ENCODE results near the gene NUFIP1.
"Not testable (repeated sequence)": the region's sequence is repeated elsewhere in the genome, so short reads cannot be mapped to it uniquely, and the experiment has no call there.

The NUFIP1 gene

GRCh38 chr13:44989071-44989889 is at the start of gene NUFIP1, which contains the start of gene GPALPP1:
Gene NUFIP1, minus strand, starts transcription at chr13:44989471. Its CDS starts 35 bp downstream, at chr13:44989436.
Gene GPALPP1, plus strand, starts transcription at chr13:44989538. Its CDS starts 117 bp downstream, at chr13:44989655.
- Histone ChIP-seq H3K4me1 (ENCODE audit: control insufficient read depth, insufficient read depth, low read length) (peaks cover 12% of the 10 kb centered on the region), H3K27ac (ENCODE audit: low read depth, low read length) (peak within 1 kb of the TSS; percentile 63; the same call in 1 of the 2 replicates), H3K9me3 (ENCODE audit: control insufficient read depth, insufficient read depth, low read depth, low read length) (no peaks in the 10 kb centered on the region), H3K27me3 (ENCODE audit: control insufficient read depth, insufficient read depth, low read length) (no peaks in the 10 kb centered on the region), H3K36me3 (ENCODE audit: control insufficient read depth, insufficient read depth, low read length) (peaks cover 15% of the 10 kb centered on the region), H3K4me3 (ENCODE audit: low read depth, low read length) (peak within 1 kb of the TSS; percentile 95), H3K9ac (ENCODE audit: low read length) (peak within 1 kb of the TSS; percentile 94)

DNA sequence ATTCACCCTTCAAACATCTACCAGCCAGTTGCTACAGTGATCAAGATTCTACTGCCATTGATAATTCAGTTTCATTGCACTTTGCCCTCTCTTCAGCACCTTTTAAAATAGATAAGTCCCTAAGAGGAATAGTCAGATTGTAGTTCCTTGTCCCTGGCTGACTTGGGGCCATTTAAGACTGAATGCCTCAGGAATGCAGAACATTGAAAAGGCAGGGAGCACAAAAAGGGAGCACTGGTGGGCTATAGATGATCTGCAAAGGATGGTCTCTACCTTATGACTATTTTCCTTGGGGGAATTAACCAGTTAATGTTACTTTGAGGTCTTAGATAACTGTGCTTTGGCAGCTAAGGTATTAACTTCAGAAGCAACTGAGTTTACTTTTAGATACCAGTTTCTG is 46.9 kb upstream of the NUFIP1 start:
- Histone ChIP-seq H3K4me1 (ENCODE audit: control insufficient read depth, insufficient read depth, low read length) (no peaks in the 10 kb centered on the region), H3K36me3 (ENCODE audit: control insufficient read depth, insufficient read depth, low read length) (peaks cover 3% of the 10 kb centered on the region; the same call in 1 of the 2 replicates), H3K27ac (ENCODE audit: low read depth, low read length) (no peak overlapping the region), H3K9ac (ENCODE audit: low read length) (no peak overlapping the region), H3K27me3 (ENCODE audit: control insufficient read depth, insufficient read depth, low read length) (no peaks in the 10 kb centered on the region), H3K4me3 (ENCODE audit: low read depth, low read length) (no peak overlapping the region), H3K9me3 (ENCODE audit: control insufficient read depth, insufficient read depth, low read depth, low read length) (no peaks in the 10 kb centered on the region)

DNA sequence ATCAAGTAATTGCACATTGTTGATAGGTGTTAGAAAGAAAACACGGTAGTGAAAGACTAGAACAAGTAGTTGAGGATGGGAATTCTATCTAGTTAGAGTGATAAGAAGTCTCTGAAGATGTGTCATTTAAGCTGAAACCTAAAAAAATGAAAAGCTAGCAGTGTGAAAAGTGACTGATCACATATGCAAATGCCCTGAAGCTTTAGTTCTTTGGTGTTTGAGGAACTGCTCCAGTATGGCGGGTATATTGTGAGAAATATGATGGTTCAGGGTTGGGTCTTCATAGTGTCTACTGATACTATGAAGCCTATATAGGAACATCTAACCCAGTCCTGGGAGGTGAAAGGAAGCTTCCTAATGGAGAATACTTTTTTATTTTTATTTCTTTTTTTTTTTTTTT is 45.1 kb upstream of the NUFIP1 start:
- no peaks in the 10 kb centered on the region for H3K27me3 ChIP-seq (ENCODE audit: control insufficient read depth, insufficient read depth, low read length)
- no peaks in the 10 kb centered on the region for H3K4me1 ChIP-seq (ENCODE audit: control insufficient read depth, insufficient read depth, low read length)
- no peak overlapping the region for H3K4me3 ChIP-seq (ENCODE audit: low read depth, low read length)
- no peak overlapping the region for H3K9ac ChIP-seq (ENCODE audit: low read length)
- peaks cover 3% of the 10 kb centered on the region; the same call in 1 of the 2 replicates for H3K36me3 ChIP-seq (ENCODE audit: control insufficient read depth, insufficient read depth, low read length)
- no peak overlapping the region for H3K27ac ChIP-seq (ENCODE audit: low read depth, low read length)
- no peaks in the 10 kb centered on the region for H3K9me3 ChIP-seq (ENCODE audit: control insufficient read depth, insufficient read depth, low read depth, low read length)

DNA sequence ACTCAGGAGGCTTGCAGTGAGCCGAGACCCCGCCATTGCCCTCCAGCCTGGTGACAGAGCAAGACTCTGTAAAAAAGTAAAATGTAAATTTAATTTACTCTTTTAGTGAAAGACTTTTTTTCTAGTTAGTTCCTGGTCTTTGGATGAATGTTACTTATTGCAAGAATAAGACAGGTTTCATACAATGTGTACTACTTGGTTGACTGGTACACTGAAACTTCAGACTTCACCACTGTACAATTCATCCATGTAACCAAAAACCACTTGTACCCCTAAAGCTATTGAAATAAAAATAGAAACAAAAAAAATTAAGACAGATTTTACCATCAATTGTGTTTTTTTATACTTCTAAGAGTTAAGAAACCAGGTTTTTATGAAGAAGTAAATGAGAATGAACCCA is 35.6 kb upstream of the NUFIP1 start:
- Histone ChIP-seq H3K4me3 (ENCODE audit: low read depth, low read length) (no peak overlapping the region), H3K9me3 (ENCODE audit: control insufficient read depth, insufficient read depth, low read depth, low read length) (no peaks in the 10 kb centered on the region), H3K27ac (ENCODE audit: low read depth, low read length) (no peak overlapping the region), H3K9ac (ENCODE audit: low read length) (no peak overlapping the region), H3K27me3 (ENCODE audit: control insufficient read depth, insufficient read depth, low read length) (no peaks in the 10 kb centered on the region), H3K36me3 (ENCODE audit: control insufficient read depth, insufficient read depth, low read length) (peaks cover 41% of the 10 kb centered on the region), H3K4me1 (ENCODE audit: control insufficient read depth, insufficient read depth, low read length) (no peaks in the 10 kb centered on the region)

DNA sequence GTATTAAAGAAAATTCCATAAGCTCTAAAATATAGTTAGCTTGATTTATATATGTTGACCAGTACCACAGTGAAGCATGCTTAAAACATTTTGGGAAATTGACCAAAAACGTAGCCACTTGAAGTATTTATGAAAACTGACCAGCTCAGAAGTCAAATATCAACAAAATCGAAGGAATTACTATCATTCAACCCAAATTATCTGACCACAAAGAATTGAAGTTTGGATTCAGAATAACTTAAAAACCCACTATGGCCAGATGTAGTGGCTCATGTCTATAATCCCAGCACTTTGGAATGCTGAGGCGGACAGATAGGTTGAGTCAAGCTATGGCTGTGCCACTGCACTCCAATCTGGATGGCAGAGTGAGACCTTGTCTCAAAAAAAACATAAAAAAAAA is 32.0 kb upstream of the NUFIP1 start:
- no peak overlapping the region for H3K4me3 ChIP-seq (ENCODE audit: low read depth, low read length)
- no peaks in the 10 kb centered on the region for H3K4me1 ChIP-seq (ENCODE audit: control insufficient read depth, insufficient read depth, low read length)
- no peak overlapping the region for H3K27ac ChIP-seq (ENCODE audit: low read depth, low read length)
- no peak overlapping the region for H3K9ac ChIP-seq (ENCODE audit: low read length)
- H3K36me3 ChIP-seq (ENCODE audit: control insufficient read depth, insufficient read depth, low read length): peaks cover 33% of the 10 kb centered on the region
- H3K9me3 ChIP-seq (ENCODE audit: control insufficient read depth, insufficient read depth, low read depth, low read length): no peaks in the 10 kb centered on the region
- no peaks in the 10 kb centered on the region for H3K27me3 ChIP-seq (ENCODE audit: control insufficient read depth, insufficient read depth, low read length)

DNA sequence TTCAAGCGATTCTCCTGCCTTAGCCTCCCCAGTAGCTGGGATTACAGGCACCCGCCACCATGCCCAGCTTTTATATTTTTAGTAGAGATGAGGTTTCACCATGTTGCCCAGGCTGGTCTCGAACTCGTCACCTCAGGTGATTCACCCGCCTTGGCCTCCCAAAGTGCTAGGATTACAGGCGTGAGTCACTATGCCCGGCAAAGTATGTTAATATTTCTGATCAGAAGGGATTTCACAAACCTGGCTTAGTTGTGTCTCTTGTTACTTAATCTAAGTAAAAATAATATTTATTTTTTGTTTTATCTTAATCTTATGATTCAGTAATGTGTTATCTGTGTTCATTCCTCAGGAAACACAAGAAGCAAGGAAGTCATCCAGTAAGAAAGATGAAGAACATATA is 30.7 kb upstream of the NUFIP1 start:
- H3K4me3 ChIP-seq (ENCODE audit: low read depth, low read length); H3K4me1 ChIP-seq (ENCODE audit: control insufficient read depth, insufficient read depth, low read length); H3K9me3 ChIP-seq (ENCODE audit: control insufficient read depth, insufficient read depth, low read depth, low read length); H3K27me3 ChIP-seq (ENCODE audit: control insufficient read depth, insufficient read depth, low read length); H3K27ac ChIP-seq (ENCODE audit: low read depth, low read length); H3K9ac ChIP-seq (ENCODE audit: low read length): not testable (repeated sequence)
- peaks cover 41% of the 10 kb centered on the region for H3K36me3 ChIP-seq (ENCODE audit: control insufficient read depth, insufficient read depth, low read length)

DNA sequence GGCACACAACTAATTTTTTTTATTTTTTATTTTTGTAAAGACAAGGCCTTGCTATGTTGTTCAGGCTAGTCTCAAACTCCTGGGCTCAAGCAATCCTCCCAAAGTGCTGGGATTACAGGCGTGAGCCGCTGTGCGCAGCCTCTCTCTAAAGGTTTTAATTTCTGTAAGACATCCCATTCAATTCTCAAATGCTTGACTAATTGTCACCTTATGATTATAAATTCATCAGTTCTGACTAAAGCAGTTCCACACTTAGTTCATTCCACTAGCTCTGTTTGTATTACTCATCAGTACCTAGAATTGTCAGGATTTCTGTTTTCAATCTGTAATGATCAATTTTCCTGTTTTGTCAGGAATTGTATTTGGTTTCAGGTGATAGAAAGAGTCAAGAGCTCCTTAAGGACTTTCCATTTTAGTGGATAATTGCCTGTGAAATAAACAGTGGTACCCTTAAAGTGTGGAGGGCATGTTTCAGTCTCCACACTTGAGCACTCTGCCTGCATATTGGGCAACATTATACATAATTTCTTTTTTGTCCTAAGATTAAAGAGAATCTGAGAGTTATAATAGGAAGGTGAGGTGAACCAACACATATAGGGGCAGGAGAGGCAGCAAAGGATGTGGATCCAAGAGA is 27.6 kb upstream of the NUFIP1 start:
- no peak overlapping the region for H3K4me3 ChIP-seq (ENCODE audit: low read depth, low read length)
- H3K36me3 ChIP-seq (ENCODE audit: control insufficient read depth, insufficient read depth, low read length): peaks cover 46% of the 10 kb centered on the region
- no peaks in the 10 kb centered on the region for H3K9me3 ChIP-seq (ENCODE audit: control insufficient read depth, insufficient read depth, low read depth, low read length)

GRCh38 chr13:45015300-45015699 is 26.0 kb upstream of the NUFIP1 start:
- H3K27ac ChIP-seq (ENCODE audit: low read depth, low read length): no peak overlapping the region
- no peak overlapping the region for H3K9ac ChIP-seq (ENCODE audit: low read length)
- no peak overlapping the region for H3K4me3 ChIP-seq (ENCODE audit: low read depth, low read length)
- H3K27me3 ChIP-seq (ENCODE audit: control insufficient read depth, insufficient read depth, low read length): no peaks in the 10 kb centered on the region
- H3K36me3 ChIP-seq (ENCODE audit: control insufficient read depth, insufficient read depth, low read length): peaks cover 48% of the 10 kb centered on the region
- no peaks in the 10 kb centered on the region for H3K9me3 ChIP-seq (ENCODE audit: control insufficient read depth, insufficient read depth, low read depth, low read length)
- H3K4me1 ChIP-seq (ENCODE audit: control insufficient read depth, insufficient read depth, low read length): no peaks in the 10 kb centered on the region

More for the DNA sequence above, 27.6 kb upstream of the NUFIP1 start:
- H3K27ac ChIP-seq (ENCODE audit: low read depth, low read length): no peak overlapping the region
- no peak overlapping the region for H3K9ac ChIP-seq (ENCODE audit: low read length)
- no peaks in the 10 kb centered on the region for H3K4me1 ChIP-seq (ENCODE audit: control insufficient read depth, insufficient read depth, low read length)
- no peaks in the 10 kb centered on the region for H3K27me3 ChIP-seq (ENCODE audit: control insufficient read depth, insufficient read depth, low read length)

- Histone ChIP-seq H3K9me3 (ENCODE audit: control insufficient read depth, insufficient read depth, low read depth, low read length) (no peaks in the 10 kb centered on the region), H3K9ac (ENCODE audit: low read length) (no peak overlapping the region), H3K27me3 (ENCODE audit: control insufficient read depth, insufficient read depth, low read length) (no peaks in the 10 kb centered on the region), H3K36me3 (ENCODE audit: control insufficient read depth, insufficient read depth, low read length) (peaks cover 58% of the 10 kb centered on the region), H3K27ac (ENCODE audit: low read depth, low read length) (no peak overlapping the region), H3K4me1 (ENCODE audit: control insufficient read depth, insufficient read depth, low read length) (no peaks in the 10 kb centered on the region), H3K4me3 (ENCODE audit: low read depth, low read length) (no peak overlapping the region)
These were observed 21.9 kb upstream of the NUFIP1 start for GRCh38 chr13:45011198-45011597.

GRCh38 chr13:45007823-45008222 is 18.6 kb upstream of the NUFIP1 start:
- Histone ChIP-seq H3K4me3 (ENCODE audit: low read depth, low read length) (no peak overlapping the region), H3K27me3 (ENCODE audit: control insufficient read depth, insufficient read depth, low read length) (no peaks in the 10 kb centered on the region), H3K27ac (ENCODE audit: low read depth, low read length) (no peak overlapping the region), H3K4me1 (ENCODE audit: control insufficient read depth, insufficient read depth, low read length) (no peaks in the 10 kb centered on the region), H3K9me3 (ENCODE audit: control insufficient read depth, insufficient read depth, low read depth, low read length) (no peaks in the 10 kb centered on the region), H3K36me3 (ENCODE audit: control insufficient read depth, insufficient read depth, low read length) (peaks cover 52% of the 10 kb centered on the region), H3K9ac (ENCODE audit: low read length) (no peak overlapping the region)

- Histone ChIP-seq H3K4me1 (ENCODE audit: control insufficient read depth, insufficient read depth, low read length) (no peaks in the 10 kb centered on the region), H3K9me3 (ENCODE audit: control insufficient read depth, insufficient read depth, low read depth, low read length) (no peaks in the 10 kb centered on the region), H3K4me3 (ENCODE audit: low read depth, low read length) (no peak overlapping the region), H3K9ac (ENCODE audit: low read length) (no peak overlapping the region), H3K27ac (ENCODE audit: low read depth, low read length) (no peak overlapping the region), H3K36me3 (ENCODE audit: control insufficient read depth, insufficient read depth, low read length) (peaks cover 53% of the 10 kb centered on the region), H3K27me3 (ENCODE audit: control insufficient read depth, insufficient read depth, low read length) (no peaks in the 10 kb centered on the region)
These were observed 18.0 kb upstream of the NUFIP1 start for GRCh38 chr13:45007225-45007624.
